GM18951 (cell line): ENCODE results near the gene HERC2.
"Not testable (repeated sequence)": the region's sequence is repeated elsewhere in the genome, so short reads cannot be mapped to it uniquely, and the experiment has no call there.

Experiments
- POLR2A ChIP-seq: IDR thresholded peaks from 4 replicates; pipeline ENCODE4 v1.6.1; 2011; ENCODE audit warnings: mild to moderate bottlenecking; ENCODE audit not compliant: insufficient read length, insufficient read depth; ENCODE audit errors: extremely low read depth
- in situ Hi-C: fragments of 300-500 bp; cut with MboI; formaldehyde crosslinking; loops from one replicate; pipeline ENCODE4 v1.12.0; 2022; ENCODE audit warnings: low sequenced_read_pairs, mixed read lengths, inconsistent platforms; ENCODE audit not compliant: unreplicated experiment

Gene HERC2

DNA sequence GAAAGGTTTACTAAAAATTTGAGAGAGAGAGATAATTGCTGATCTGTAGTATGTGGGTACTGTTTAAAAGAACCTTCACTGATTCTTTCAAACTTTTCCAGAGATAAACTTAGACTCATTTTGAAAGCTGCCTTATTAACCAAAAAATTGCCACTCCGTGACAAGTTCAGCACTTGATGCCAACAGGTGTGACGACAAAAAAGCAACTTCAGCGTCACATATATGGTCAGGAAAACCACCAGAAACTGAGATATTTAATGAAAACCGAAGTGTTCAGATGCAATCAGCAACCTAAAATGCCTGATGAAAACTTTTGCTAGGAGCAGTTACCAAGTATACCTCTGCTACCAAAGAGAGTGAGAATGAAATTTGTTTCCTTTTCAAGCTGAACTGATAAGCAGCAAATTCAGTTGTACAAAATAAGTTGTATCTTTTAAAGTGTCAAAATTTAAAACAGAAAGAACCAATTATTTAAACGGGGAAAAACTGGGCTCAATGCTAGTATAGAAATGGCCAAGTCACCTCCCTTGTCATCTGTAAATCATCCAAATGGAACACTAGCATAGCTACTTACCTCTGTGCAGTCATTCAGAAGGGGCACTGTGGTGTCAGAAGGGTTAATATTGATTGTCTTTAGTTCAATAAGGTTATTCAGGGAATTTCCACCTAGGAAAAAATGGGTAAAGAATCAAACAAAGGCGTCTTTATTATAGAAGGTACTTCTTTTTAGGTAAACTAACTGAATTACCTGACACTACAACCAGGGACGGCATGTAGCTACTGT lies 131.4 kb downstream of the HERC2 start:
- in situ Hi-C loops, result no loop called here
- no peak for TF ChIP-seq POLR2A

GRCh38 chr15:28185148-28185895 lies 136.7 kb downstream of the HERC2 start:
- in situ Hi-C loops, result no loop called here
- TF ChIP-seq POLR2A, result no peak

DNA sequence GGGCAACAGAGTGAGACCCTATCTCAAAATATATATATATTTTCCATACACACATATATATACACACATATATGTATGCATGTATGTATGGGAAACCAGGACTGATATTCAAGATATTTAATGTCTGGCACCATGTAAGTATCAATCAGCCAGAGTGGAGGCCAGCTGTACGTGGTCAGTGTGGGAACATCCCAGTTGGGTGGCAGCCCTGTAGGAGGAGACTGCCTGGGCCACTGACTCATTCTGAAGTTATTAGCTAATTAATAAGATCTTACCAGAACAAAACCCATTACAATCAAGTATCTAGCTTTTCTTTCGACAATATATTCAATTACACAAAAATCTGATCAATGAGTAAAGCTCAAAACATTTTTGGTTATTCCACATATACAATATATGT lies 137.8 kb downstream of the HERC2 start:
- TF ChIP-seq POLR2A, result no peak
- in situ Hi-C loops, result no loop called here

DNA sequence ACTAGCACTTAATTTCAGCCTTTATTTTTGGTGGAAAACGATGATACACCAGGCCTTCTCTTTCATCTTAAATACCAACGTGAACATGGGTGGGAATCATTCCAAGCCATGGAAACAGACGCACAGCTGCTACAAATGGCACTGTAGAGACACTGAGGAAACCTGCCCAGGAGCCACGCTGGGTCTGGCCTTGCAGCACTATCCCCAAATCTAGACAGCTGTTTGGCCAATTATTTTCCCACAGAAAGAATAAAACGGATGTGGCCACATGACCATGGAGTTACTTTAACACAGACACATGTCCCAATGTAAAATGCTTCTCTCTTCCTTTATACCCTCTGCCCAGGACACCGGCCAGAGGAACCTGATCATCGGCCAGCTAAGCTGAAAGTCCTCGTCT lies 139.2 kb downstream of the HERC2 start:
- TF ChIP-seq POLR2A, result no peak
- in situ Hi-C loops, result no loop called here

DNA sequence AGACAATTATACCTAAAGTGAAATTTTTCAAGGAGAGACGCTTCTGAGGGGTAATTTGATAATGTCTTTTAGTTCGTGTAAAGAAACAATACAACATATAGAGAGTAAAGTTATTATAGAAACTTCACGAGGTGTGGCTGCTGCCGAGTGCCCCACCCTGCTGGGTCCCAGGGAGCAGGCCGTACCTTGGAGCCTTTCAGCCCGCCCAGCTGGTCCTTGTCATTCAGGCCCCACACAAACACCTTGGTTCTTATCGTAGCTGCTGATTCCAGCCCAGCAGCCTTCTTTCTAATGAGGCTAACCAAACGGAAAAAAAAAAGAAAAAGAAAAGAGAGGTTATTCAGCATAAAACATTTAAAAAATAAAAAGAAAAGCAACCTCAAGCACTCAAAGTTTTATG lies 139.8 kb downstream of the HERC2 start:
- in situ Hi-C loops, result no loop called here
- no peak for TF ChIP-seq POLR2A

- in situ Hi-C loops, result no loop called here
- TF ChIP-seq POLR2A, result no peak
These were observed 140.6 kb downstream of the HERC2 start for GRCh38 chr15:28181366-28181765.

DNA sequence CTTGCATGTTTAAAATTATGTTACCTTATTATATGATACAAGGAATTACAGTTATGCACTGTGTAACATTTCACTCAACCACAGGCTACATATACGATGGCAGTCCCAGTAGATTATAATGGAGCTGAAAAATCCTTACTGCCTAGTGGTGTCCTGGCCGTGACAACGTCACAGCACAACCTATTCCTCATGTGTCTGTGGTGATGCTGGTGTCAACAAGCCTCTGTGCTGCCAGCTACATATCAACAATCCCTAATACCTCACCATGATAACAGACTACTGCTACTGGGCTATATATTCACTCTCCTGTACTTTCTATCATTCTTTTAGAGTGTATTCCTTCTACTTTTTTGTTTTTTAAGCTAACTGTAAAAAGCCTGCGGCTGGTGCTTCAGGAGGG lies 142.7 kb downstream of the HERC2 start:
- no peak for TF ChIP-seq POLR2A
- in situ Hi-C loops, result no loop called here

DNA sequence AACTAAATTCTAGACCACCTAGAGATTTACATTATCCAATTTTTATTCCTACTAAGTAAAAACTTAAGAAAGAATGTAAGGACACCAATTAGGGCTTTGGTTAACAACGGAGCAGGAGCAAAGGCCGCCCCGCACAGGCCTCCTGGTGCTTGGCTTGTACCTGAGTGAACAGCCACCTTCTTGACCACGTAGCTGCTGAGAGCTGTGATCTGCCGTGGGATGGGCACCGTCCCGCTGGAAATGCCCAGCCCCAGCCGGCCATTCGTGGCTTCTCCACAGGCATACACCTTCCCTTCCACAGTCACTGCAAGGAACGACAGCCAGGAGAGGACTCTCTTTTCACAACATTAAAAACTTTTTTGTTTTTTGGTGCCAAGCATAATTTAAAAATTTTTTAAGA lies 143.3 kb downstream of the HERC2 start:
- no peak for TF ChIP-seq POLR2A
- in situ Hi-C loops, result no loop called here

- no peak for TF ChIP-seq POLR2A
- in situ Hi-C loops, result no loop called here
These were observed 143.7 kb downstream of the HERC2 start for GRCh38 chr15:28178290-28178689.

GRCh38 chr15:28169366-28169765 lies 152.6 kb downstream of the HERC2 start:
- in situ Hi-C loops, result no loop called here
- TF ChIP-seq POLR2A, result no peak

GRCh38 chr15:28168405-28169121 lies 153.4 kb downstream of the HERC2 start:
- in situ Hi-C loops, result not testable (repeated sequence)

- TF ChIP-seq POLR2A, result no peak
- in situ Hi-C loops, result no loop called here
These were observed 154.9 kb downstream of the HERC2 start for GRCh38 chr15:28167042-28167441.

DNA sequence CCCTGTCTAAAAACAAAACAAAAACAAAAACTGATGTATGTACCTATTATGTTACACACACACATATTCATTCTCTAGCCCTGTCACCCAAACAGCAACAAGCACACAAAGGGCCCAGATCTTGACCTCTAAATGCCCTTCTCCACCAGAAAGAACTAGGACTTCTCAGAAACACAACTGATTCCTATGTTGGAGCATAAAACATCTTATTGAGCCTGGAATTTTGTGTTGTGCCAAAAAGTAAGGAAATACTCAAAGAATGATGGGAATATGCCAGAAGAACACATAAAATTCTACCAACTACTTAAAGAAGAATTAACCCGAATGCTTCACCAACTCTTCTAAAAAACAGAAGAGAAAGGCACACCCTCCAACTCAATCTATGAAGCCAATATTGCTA lies 156.2 kb downstream of the HERC2 start:
- in situ Hi-C loops, result no loop called here
- no peak for TF ChIP-seq POLR2A

DNA sequence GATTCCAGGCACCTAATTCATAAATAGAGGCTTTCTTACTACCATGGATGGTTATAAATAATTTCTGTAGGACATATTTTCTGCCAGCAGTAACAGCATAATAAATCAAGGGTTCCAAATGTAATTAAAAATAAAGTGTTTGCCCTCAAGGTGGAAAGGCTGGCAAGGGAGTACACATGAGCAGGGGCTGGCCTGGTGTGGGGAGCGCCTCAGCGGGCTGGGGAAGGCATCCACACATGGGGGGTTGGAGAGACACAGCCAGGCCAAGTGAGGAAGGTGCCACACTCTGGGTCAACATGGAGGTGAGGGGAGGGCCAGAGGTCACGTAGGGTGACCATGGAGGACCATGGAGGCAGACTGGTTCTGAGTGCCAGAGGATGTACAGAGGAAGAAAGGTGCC lies 157.1 kb downstream of the HERC2 start:
- in situ Hi-C loops, result no loop called here
- TF ChIP-seq POLR2A, result no peak

DNA sequence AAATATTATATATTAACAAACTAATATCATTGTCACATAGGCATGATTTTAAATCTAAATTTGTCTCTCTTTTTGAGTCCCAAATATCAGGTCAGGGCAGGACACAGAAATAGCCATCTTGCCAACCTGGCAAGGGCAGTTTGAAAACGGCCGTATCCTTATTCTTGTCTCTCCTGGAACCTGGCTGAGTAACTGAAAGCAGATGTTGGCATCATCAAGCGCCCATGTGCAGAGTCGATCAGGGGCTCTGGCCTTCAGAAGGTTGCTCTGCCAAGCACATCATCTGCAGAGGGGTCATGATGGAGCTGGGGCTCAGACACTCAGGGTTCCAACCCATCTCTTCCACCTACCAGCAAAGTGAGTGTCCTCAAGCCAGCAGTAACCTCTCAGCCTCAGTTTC lies 167.7 kb downstream of the HERC2 start:
- in situ Hi-C loops, result no loop called here
- TF ChIP-seq POLR2A, result no peak
